Measurements from ENCODE around the gene DDX42.
"Not testable (repeated sequence)": the region's sequence is repeated elsewhere in the genome, so short reads cannot be mapped to it uniquely, and the experiment has no call there.

The DDX42 gene

DNA sequence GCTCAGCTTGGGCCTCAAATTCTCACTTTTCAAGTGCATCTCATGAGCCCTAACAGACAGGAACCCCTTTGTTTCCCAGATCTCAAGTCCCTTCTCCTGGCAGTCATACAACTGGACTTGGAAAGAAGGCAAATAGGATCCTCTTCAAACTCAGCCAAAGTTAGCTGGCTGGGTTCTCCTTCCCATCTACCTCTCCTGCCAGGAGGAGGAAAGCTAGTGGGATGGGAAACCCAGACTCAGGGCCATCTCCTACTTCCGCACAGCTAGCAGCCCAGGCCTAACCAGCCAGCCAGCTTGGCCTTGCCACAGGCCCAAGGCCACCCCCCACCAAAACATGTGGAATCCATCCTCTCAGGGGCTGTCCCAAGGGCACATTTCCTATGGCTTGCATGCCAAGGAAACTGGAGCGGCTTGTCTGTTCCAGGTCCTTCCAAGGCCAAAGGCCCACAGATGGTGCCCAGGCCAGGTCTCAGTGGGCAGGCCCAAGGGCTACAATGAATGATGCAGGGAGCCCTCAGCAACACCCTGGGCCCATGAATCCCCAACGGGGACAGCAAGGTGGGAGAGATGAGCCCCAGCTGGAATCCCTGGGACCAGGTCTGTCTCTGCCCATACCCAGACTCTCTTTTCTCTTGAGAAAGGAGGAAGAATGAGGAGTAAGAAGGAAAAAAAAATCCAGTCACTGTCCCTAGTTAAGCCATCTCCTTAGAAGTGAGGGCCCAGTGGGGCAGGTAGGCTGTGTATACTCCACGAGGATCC, 66.8 kb downstream of the DDX42 start:
- DNase-seq (ENCODE audit: low read depth): no peak

DNA sequence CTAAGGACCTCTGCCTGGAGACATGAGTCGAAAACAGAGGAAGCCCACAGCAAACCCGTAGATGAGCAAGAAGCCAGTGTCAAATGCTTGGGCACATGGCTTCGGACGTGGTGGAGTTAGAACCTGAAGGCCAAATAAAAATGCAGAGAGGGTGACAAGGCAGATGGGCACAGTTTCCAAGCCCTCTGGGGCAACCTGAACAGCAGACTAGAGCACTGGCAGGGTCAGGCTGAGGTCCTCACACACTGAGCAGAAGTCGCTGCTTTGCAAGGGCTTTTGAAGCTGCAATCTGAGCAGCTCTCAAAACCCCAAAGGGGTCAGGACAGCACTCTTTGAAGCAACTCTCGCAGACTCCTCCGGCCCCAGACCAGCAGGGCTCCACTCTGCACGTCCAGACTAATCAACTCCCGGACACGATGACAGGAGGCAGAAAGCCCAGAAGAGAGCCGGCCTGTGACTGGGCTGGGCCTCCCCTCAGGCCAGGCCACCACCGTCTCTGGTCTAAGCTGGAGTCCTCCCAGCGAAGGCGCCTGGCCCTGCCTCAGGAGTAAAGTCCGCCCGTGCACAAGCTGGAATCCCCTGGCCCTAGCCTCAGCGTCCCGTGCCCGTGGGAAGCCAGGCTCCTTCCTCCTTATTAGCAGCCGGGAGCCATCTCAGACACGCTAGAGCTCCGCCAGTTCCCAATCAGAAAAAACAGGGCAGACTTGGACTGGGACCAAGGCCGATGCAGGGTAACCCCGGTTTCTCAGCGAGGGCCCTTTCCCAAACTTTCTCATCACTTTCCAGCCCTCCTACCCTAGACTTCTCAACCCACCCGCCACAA, 67.6 kb downstream of the DDX42 start:
- DNase-seq (ENCODE audit: low read depth): no peak

DNA sequence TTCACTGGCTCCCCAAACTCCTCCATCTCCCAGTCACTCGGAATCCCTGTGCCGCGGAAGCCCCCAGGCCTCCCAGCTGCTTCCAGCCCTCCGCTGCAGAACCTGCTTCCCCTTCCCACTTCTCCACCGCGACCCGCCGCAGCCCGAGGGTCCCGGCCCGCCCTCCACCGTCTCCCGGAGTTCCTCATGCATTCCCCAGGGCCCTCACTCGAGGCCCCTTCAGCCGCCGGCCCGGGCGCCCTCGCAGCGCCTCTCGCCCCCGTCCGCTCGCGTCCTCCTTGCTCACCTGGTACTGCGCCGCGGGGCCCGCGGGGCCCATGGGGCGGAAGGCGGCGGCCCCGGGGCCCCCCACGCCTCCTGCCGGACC, 68.2 kb downstream of the DDX42 start:
- no peak for DNase-seq (ENCODE audit: low read depth)

DNA sequence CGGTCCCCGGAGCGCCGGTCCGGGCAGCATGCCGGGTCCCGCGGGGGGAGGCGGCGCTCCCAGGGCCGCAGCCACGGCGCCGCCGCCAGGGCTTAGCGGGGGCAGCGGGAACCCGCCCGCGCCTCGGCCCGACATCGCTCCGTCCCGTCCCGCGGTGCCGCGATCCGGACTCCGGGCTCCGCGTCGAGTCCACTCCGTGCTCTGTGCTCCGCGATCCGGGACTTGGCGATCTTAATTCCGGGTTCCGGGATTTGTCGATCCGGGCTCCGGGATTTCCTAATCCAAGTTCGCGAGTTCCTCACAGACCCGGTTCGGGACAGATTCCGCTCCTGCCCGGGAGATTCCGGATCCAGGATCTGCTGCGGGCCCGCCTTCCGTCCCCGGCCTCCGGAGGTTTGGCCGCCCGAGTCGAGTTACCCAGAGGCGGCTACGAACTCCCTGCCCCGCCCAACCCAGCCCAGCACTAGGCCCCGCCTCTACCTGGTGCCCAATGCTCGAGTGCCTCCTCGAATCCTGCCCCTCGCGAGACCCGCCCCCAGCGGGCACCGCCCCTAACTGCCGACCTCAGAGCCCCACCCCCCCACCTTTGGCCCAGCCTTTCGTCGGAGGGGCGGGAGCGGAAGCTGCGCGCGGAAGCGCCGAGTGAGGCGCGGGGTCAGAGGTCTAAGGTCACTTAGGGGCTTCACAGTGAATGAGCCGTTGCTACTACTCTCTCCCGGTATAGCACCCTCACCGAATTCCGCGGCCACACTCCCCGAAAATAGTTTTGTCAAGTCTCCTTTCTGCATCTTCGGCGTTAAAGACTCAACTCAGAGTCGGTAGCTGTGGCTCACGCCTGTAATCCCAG, 68.8 kb downstream of the DDX42 start, which contains the start of gene SMARCD2:
Gene SMARCD2 (minus strand): TSS at position 146 of the 847 bp plus-strand sequence. CDS start 11 bp downstream, at position 135.
- peak; percentile 93 for DNase-seq (ENCODE audit: low read depth)

DNA sequence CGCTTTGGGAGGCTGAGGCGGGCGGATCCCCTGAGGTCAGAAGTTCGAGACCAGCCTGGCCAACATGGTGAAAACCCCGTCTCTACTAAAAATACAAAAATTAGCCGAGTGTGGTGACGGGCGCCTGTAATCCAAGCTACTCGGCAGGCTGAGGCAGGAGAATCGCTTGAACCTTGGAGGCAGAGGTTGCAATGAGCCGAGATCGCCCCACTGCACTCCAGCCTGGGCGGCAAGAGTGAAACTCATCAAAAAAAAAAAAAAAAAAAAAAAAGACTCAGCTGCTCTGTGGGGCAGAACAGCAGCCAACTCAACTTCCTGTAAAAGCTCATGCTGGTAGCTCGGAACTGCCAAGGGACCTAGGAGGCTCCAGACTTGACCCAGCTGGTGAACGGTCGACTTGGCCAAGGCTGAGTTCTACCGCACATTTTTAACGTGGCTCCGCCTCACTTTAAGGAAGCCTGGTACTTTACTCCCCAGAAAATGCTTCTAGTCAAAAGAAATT, 69.5 kb downstream of the DDX42 start:
- peak; percentile 59 for DNase-seq (ENCODE audit: low read depth)

DNA sequence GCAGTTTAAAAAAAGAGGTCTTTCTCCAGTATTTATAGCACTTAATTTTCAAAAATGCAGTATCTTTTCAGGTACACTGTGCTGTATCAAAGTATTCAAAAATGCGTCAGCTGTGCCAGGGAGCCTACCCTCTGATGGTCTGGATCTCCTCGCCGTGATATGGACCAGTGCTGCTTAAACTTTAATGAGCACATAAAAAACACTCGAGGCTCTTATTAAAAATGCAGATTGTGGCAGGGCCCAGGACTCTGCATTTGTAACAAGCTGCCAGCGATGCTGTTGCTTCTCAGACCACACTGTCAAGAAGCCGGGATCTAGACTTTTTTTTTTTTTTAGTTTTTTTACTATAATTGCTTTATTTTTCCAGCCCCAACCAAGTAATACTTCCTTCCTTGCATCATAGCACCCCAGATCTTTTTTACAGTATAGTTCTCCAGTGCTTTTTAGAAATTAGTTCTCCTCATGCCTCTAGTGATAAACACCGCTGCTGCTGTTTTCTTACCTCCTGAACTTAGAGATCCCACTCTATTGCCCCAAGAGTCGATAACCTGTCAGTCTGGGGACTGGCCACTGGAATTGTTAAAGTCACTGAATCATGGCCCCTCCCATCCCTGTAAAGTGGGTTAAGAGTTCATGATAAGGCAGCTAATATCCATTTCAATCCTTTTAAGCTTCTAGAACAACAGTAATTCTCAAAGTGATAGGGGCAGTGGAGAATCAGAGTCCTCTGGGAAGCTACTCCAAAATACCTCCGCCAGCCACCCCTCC, 70.1 kb downstream of the DDX42 start:
- DNase-seq (ENCODE audit: low read depth): no peak

DNA sequence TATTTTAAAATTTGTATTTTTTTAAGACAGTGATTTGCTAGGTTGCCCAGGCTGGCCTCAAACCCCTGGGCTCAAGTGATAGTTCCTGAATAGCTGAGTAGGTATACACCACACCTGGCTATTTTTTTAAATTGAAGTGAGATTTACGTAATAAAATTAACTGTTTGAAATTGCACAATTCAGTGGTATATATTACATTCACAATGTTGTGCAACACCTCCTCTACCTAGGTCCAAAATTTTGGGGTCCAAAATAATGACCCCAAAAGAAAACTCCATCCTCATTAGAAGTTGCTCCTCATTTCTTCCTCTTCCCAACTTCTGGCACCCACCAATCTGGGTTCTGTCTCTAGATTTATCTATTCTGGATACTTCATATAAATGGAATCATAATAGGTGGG, 71.5 kb downstream of the DDX42 start:
- no peak for DNase-seq (ENCODE audit: low read depth)

DNA sequence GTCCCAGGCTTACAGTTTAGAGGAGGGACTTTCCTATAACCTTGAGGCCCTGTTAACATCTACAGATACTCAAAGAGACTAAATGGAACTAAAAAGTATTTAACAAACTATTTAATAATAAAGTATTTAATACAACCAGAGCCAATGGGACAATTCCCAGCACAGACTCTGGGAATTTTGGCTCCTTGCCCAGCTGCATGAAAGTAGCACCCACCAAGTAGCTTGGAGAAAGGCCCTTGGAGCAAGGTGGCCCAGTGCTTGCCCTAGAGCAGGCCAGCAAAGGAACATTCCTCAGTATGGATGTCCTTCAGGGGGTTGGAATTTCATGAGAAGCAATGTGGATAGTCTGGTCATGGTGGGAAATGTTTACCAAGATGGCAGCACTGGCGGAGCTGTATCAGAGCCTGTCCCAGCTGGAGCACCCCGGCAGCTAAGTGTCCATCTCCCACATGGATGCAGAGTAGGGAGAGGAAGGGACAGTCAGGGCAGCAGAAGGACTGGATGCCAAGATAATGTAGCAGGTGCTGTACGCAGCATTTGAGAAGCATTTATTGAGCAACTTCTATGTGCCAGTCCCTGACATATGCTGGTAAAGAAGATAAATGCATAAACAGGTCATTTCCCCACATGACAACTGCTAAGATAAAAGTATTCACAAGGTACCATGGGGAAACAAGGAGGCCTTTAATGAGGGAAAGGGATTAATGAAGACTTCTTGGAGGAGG, 73.7 kb downstream of the DDX42 start:
- no peak for DNase-seq (ENCODE audit: low read depth)

DNA sequence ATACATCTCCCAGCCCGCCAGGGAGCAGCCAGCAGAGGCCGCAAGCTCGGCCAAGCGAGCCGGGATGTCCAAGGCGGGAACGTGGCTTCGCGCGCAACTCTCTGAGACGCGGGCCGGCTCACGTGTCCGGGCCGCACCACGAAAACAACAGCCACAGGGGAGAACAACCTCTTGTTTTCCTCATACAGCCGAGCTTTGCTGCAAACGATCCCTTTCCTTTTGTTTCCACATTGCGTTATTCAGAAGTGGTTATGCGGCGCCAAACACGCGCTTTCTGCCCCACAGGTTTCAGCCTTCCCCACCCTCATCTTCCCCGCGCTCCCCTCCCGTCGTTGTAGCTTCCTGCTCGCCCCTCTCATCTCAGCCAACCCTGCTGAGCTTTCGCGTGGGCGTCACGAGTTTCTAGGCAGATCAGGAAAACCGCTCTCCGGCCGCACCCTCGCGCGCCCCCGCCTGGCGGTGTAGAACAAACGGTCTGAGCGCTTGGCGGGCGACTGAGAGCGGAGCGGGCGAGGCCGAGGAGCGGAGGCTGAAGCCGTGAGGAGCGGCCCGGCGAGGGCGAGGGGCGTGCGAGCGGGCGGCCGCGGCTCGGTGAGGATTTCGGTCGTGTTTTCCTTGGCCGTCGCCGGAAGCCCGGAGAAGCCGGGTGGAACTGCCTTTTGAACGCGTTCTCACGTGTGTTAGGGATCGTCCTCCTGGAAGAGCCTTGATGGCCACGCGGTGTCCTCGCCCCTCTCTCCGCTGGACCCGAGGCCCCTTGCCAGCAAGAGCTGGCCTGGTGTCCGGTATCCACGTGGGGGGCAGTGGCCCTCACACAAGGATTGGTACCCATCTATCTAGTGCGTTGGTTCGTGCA, 75.1 kb downstream of the DDX42 start:
- DNase-seq (ENCODE audit: low read depth): peak; percentile 53

DNA sequence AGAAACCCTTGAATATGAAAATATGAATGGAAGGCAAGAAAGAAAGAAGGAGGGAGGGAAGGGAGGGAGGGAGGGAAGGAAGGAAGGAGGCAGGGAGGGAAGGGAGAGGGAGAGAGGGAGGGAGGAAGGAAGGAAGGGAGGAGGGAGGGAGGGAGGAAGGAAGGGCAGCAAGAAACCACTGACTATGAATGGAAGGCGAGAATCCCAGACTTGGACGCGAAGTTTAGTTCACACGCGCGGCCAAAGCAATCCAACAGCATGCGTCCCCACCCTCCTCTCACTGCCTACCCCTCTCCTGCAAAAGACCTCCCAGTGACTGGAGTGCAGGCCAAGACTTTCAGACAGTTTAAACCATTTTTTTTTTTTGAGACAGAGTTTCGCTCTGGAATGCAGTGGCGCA, 76.4 kb downstream of the DDX42 start:
- no peak for DNase-seq (ENCODE audit: low read depth)

DNA sequence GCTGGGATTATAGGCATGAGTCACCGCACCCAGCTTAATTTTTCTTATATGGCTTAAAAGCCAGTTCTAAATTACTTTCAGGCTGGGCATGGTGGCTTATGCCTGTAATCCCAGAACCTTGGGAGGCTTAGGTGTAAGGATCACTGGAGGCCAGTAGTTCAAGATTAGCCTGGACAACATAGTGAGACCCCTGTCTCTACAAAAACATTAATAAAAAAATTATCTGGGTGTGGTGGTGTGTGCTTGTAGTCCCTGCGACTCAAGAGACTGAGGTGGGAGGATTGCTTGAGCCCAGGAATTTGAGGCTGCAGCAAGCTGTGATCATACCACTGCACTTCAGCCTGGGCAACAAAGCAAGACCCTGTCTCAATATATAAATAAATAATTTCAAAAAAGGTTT, 79.3 kb downstream of the DDX42 start:
- no peak for DNase-seq (ENCODE audit: low read depth)

DNA sequence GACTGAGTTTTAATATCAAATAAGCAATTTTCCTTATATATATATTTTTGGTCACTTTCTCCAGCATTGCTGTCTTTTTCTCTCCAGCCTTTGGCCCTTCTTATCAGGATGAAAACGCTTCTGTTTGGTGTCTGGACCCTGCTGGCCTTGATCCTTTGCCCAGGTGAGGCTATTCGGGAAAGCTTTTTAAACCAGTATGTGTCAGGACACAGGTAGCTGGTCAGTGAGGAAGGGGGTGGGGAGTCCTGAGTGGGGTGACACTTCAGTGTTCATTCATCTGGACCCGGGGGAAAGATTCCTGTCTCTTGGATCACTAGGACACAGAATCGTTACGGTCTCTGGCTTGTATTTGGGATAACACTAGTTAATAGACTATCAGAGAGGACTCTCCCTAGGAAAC, 80.7 kb downstream of the DDX42 start:
- no peak for DNase-seq (ENCODE audit: low read depth)

DNA sequence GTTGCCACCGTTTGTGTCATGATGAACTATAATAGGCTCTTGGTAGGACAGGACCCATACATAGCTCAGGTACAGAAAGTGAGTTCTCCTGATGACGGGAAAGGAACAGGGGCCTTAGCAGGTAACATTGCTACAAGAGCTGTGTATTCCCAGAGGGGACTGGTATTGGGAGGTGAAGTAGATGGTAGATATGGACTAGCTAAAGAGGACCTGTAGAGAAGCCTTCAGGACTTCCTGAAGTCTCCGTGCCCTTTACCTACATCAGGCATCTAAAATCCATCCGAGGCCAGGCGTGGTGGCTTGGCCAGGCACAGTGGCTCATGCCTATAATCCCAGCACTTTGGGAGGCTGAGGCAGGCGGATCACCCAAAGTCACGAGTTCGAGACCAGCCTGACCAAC, 81.2 kb downstream of the DDX42 start:
- DNase-seq (ENCODE audit: low read depth): no peak

DNA sequence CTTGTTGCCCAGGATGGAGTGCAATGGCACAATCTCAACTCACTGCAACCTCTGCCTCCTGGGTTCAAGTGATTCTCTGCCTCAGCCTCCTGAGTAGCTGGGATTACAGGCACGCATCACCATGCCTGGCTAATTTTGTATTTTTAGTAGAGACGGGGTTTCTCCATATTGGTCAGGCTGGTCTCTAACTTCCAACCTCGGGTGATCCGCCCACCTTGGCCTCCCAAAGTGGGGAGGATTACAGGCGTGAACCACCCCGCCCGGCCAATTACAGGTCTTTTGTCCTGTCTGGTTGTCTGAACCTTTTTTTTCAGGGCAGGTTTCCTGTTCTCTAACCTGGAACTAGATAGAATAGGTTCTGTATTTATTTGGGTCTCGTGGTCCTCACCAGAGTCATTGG, 82.5 kb downstream of the DDX42 start:
- DNase-seq (ENCODE audit: low read depth): not testable (repeated sequence)

DNA sequence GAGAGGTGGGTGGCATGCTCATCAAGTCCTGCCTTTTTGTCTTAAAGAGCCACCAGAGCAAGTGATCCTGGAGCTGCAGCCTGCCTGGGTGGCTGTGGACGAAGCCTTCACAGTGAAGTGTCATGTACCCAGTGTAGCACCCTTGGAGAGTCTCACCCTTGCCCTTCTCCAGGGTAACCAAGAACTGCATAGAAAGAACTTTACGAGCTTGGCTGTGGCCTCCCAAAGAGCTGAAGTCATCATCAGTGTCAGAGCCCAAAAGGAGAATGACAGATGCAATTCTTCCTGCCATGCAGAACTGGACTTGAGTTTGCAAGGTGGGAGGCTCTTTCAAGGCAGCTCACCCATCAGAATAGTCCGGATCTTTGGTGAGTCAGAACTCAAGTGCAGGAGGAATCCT, 85.3 kb downstream of the DDX42 start:
- no peak for DNase-seq (ENCODE audit: low read depth)

DNA sequence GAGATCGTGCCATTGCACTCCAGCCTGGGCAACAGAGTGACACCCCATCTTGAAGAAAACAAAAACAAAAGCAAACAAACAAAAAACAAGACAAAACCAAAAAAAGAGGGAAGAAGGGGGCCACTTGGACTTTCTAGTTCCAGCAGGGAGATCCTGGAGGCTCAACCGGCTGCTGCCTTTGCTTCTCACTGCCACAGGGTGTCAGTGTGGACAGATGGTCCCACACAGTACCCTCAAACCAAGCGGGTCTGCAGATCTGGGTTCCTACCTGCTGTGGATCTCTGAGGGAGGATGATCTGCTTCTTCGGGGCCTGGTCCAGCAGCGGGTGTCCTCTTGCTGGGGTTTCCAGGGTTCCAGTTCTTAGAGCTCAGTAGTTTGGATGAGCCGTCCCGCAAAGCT, 92.7 kb downstream of the DDX42 start:
- not testable (repeated sequence) for DNase-seq (ENCODE audit: low read depth)
